MCF 10A (cell line): ENCODE results near the gene NAA80. TPM values are rescaled to one million over a fixed set of nuclear protein-coding genes. Genes with fewer than 3 reads are reported as not detected.

Experiments
- BruUV-seq: library from RNA; stranded (reverse); fragments of 400-500 nt; replicated peaks from 2 replicates; lab custom pipeline; 2021; lab: Mats Ljungman, UMichigan
- CTCF ChIA-PET: fragments of 300-600 bp; sonication (Branson Sonifier 250); formaldehyde crosslinking; extraction: SDS; loops from one replicate; lab custom pipeline; 2021; ENCODE audit warnings: antibody characterized with exemption, inconsistent platforms; lab: Yijun Ruan, JAX
- POLR2A ChIA-PET: fragments of 300-600, 350-650 bp; sonication (Branson Sonifier 250); formaldehyde crosslinking; extraction: SDS; loops from one replicate; lab custom pipeline; 2020; ENCODE audit warnings: antibody characterized with exemption, inconsistent platforms; lab: Yijun Ruan, JAX
- DNase-seq: peaks from one replicate; pipeline ENCODE4 v3.0.0-alpha.2; 2018; ENCODE audit not compliant: unreplicated experiment
- H3K27ac Mint-ChIP-seq: one replicate; pipeline ENCODE4 v1.8.0; 2022; ENCODE audit warnings: mild to moderate bottlenecking, low read depth, mixed read lengths; ENCODE audit not compliant: unreplicated experiment
- H3K27me3 Mint-ChIP-seq: one replicate; pipeline ENCODE4 v1.8.0; 2022; ENCODE audit warnings: mixed read lengths; ENCODE audit not compliant: insufficient read depth, unreplicated experiment
- H3K36me3 Mint-ChIP-seq: one replicate; pipeline ENCODE4 v1.8.0; 2022; ENCODE audit warnings: mild to moderate bottlenecking, moderate library complexity, mixed read lengths; ENCODE audit not compliant: insufficient read depth, unreplicated experiment
- H3K4me1 Mint-ChIP-seq: one replicate; pipeline ENCODE4 v1.8.0; 2022; ENCODE audit warnings: mixed read lengths; ENCODE audit not compliant: insufficient read depth, unreplicated experiment
- H3K4me3 Mint-ChIP-seq: one replicate; pipeline ENCODE4 v1.8.0; 2022; ENCODE audit warnings: mild to moderate bottlenecking, moderate library complexity, mixed read lengths; ENCODE audit not compliant: unreplicated experiment
- H3K9me3 Mint-ChIP-seq: one replicate; pipeline ENCODE4 v1.8.0; 2022; ENCODE audit warnings: mixed read lengths; ENCODE audit not compliant: unreplicated experiment
- intact Hi-C: fragments of 100-400 bp; cut with micrococcal nuclease; formaldehyde crosslinking; loops from 2 replicates; pipeline ENCODE4 v1.14.1; 2022
- total RNA-seq: library from RNA; stranded (reverse); gene quantifications from 2 replicates; pipeline ENCODE4 v1.2.3, GENCODE V29; 2022
- TF ChIP-seq, protein P1 (sequence below): fragments of 200-600 bp; IDR thresholded peaks from one replicate; pipeline ENCODE4 v1.8.0; 2022; ENCODE audit warnings: antibody characterized with exemption, mild to moderate bottlenecking; ENCODE audit not compliant: unreplicated experiment

Gene NAA80
- total RNA-seq, 1 experiment from 2014 or later = 12.4 TPM

DNA sequence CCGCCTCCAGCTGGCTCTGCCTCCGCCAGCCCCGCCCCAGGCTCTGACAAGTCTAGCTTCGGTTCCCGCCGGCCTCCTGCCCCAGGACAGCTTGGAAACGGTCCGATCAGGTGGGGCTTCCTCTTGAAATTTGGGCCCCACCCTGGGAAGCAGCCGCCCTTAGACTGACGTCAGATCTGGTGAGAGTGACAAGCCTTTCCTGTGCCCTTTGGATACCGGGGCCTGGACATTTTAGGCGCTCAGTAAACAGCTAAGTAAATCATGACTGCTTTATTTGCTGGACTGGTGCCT lies 378 bp upstream of the NAA80 start:
- Mint-ChIP-seq H3K36me3 (no peaks in the 10 kb centered on the region), H3K4me3 (peak overlapping the region; percentile 92), H3K27ac (peak overlapping the region; percentile 97), H3K4me1 (peaks cover 7% of the 10 kb centered on the region), H3K9me3 (no peaks in the 10 kb centered on the region), H3K27me3 (no peaks in the 10 kb centered on the region)
- POLR2A ChIA-PET = interaction anchor here (0.5 to 3.3 kb wide), 18 partner anchors 9 to 1753 kb away, joined by 3 to 30 read pairs (median 4); partner anchors contain the start of genes GNAI2, HEMK1, RAD54L2 and TUSC2
- TF ChIP-seq, protein P1, sequence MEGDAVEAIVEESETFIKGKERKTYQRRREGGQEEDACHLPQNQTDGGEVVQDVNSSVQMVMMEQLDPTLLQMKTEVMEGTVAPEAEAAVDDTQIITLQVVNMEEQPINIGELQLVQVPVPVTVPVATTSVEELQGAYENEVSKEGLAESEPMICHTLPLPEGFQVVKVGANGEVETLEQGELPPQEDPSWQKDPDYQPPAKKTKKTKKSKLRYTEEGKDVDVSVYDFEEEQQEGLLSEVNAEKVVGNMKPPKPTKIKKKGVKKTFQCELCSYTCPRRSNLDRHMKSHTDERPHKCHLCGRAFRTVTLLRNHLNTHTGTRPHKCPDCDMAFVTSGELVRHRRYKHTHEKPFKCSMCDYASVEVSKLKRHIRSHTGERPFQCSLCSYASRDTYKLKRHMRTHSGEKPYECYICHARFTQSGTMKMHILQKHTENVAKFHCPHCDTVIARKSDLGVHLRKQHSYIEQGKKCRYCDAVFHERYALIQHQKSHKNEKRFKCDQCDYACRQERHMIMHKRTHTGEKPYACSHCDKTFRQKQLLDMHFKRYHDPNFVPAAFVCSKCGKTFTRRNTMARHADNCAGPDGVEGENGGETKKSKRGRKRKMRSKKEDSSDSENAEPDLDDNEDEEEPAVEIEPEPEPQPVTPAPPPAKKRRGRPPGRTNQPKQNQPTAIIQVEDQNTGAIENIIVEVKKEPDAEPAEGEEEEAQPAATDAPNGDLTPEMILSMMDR = no peak
- CTCF ChIA-PET = interaction anchor here (0.6 to 5.7 kb wide), 10 partner anchors 22 to 1085 kb away, joined by 3 to 30 read pairs (median 4); partner anchors contain the start of gene HYAL2
- BruUV-seq = no TSS peak
- intact Hi-C loops = loop anchor here (1.0 kb wide), 1 partner anchor 22 kb away; no protein-coding TSS in a partner anchor
- no peak for DNase-seq

GRCh38 chr3:50297896-50298725 lies 1.1 kb downstream of the NAA80 start:
- H3K4me3 Mint-ChIP-seq = peak overlapping the region; percentile 92
- DNase-seq = no peak
- CTCF ChIA-PET = interaction anchor here (0.8 to 5.7 kb wide), 6 partner anchors 21 to 72 kb away, joined by 3 to 30 read pairs (median 5); partner anchors contain the start of gene HYAL2
- H3K36me3 Mint-ChIP-seq = no peaks in the 10 kb centered on the region
- H3K4me1 Mint-ChIP-seq = peaks cover 7% of the 10 kb centered on the region
- intact Hi-C loops = no loop called here
- TF ChIP-seq, protein P1 = no peak
- POLR2A ChIA-PET = interaction anchor here (0.6 to 3.3 kb wide), 10 partner anchors 10 to 163 kb away, joined by 3 to 30 read pairs (median 6); partner anchors contain the start of genes CYB561D2, NPRL2 and TUSC2
- no peak overlapping the region for H3K27ac Mint-ChIP-seq
- no TSS peak for BruUV-seq
- no peaks in the 10 kb centered on the region for H3K9me3 Mint-ChIP-seq
- H3K27me3 Mint-ChIP-seq = no peaks in the 10 kb centered on the region

DNA sequence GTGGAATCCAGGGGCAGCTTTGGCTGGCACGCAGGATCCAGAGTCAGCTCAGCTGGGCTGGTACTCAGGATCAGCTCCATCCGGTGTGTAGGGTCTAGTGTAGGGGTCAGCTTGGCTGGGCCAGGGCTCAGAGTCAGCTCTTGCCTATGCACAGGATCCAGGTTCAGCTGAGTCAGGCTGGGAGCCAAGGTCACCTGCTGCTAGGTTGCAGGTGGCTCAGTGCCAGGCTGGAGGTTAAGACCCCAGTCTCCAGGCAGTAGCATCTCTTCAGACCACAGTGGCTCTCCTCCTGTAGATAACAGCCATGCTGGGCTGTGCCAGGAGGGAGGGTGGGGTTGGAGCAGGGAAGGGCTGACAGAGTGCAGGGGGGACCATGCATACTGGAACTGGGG lies 1.8 kb downstream of the NAA80 start:
- TF ChIP-seq, protein P1 = no peak
- no TSS peak for BruUV-seq
- H3K4me3 Mint-ChIP-seq = peak overlapping the region; percentile 16
- no peaks in the 10 kb centered on the region for H3K36me3 Mint-ChIP-seq
- H3K27ac Mint-ChIP-seq = no peak overlapping the region
- no peak for DNase-seq
- ChIA-PET CTCF (interaction anchor here (0.5 to 5.7 kb wide), 4 partner anchors 26 to 228 kb away, joined by 3 to 30 read pairs (median 3); partner anchors contain the start of gene HYAL2), POLR2A (interaction anchor here (1.5 to 2.7 kb wide), 2 partner anchors 24 to 40 kb away, joined by 5 to 29 read pairs; no protein-coding TSS in a partner anchor)
- no peaks in the 10 kb centered on the region for H3K27me3 Mint-ChIP-seq
- intact Hi-C loops = no loop called here
- H3K4me1 Mint-ChIP-seq = peaks cover 14% of the 10 kb centered on the region
- H3K9me3 Mint-ChIP-seq = no peaks in the 10 kb centered on the region
